ELF-1 (cell line): ENCODE measurements around the gene MYBPHL.

Experiments used
- DNase-seq: peaks from one replicate; pipeline ENCODE4 v3.0.0-alpha.2; 2016; ENCODE audit warnings: low read depth, low spot score

Gene MYBPHL, protein sequence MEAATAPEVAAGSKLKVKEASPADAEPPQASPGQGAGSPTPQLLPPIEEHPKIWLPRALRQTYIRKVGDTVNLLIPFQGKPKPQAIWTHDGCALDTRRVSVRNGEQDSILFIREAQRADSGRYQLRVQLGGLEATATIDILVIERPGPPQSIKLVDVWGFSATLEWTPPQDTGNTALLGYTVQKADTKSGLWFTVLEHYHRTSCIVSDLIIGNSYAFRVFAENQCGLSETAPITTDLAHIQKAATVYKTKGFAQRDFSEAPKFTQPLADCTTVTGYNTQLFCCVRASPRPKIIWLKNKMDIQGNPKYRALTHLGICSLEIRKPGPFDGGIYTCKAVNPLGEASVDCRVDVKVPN

DNA sequence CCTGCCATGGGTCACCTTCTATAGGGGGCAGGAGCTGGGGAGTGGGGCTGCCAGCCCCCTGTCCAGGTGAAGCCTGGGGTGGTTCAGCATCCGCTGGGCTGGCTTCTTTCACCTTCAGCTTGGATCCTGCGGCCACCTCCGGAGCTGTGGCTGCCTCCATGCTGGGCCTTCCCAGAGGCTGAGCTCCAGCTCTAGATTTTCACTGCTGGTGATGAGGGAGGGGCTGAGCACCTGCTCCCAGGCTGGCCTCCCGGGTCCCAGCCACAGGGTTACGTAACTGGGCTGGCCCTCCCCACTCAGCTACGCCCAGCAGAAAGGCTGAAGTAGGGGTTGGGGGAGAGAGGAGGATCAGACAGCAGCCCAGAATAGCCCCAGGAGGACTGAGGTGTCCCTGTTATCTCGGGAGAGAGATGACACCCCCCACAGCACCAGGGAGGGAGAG, at the start of gene MYBPHL:
Gene MYBPHL, minus strand, starts transcription at position 180 of the 442 bp plus-strand sequence. Its CDS starts 20 bp downstream, at position 160.
- no peak for DNase-seq

DNA sequence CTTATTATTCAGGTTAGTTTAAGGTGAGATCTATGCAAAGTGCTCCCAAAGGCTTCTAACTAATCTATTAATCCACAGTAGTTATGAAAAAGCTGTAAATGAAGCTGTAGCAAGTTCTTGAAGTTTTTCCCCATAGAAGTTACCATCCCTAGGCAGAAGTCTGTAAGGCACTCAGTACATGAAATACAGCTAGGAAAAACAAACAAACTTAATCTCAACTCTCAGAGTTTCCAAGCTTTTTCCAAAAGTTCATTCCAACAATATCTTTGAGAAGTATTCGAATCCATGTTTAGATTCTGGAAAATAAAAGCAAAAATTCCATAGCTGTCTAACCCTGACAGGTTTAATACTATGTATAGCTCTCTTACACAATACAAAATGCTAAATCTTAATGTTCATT, 49.7 kb upstream of the MYBPHL start:
- no peak for DNase-seq

DNA sequence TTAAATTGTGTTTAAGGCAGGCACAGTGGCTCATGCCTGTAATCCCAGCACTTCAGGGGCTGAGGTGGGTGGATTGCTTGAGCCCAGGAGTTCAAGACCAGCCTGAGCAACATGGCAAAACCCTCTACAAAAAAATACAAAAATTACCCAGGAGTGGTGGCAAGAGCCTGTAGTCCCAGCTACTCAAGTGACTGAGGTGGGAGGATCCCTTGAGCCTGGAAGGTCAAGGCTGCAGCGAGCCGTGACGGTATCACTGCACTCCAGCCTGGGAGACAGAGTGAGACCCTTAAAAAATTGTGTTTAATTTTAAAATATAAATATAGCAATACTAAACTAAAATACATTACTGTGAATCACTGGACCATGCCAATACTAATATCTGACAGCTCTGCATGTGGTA, 48.1 kb upstream of the MYBPHL start:
- no peak for DNase-seq

DNA sequence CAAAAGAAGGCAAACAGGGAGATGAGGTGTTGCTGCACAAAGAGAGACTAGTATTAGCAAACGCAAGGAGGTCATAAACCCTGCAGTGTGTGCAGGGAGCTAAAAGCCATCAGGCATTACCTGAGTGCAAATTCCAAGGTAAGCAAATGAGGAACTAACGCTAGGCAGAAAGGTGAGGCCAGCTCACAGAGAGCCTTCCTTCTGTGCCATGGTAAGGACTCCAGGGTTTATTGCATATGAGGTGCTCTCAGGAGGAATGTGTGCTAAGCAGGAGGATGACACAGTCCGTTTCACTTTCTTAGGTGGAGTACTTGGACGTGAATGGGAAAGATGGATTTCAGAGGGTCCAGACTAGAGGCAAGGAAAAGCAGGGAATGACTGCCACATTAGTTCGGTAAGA, 44.6 kb upstream of the MYBPHL start:
- DNase-seq = no peak

DNA sequence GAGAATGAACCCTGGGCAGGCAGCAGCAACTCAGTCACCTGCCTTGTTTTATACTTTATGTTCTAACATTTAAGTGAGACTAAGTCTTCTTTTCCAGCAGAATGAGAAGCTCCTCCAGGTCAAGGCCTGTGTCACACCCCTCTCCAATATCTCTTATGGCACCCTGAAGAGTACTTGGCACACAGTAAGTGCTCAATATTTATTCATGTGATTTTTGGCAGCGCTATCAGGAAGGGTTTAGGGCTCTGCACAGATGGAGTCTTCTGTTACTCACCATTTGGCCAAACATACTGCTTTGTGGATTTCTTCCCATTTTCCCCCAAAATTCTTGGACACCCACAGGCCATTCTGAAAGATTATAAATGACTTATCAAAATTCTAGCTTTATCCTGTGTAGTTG, 43.8 kb upstream of the MYBPHL start:
- DNase-seq = no peak

DNA sequence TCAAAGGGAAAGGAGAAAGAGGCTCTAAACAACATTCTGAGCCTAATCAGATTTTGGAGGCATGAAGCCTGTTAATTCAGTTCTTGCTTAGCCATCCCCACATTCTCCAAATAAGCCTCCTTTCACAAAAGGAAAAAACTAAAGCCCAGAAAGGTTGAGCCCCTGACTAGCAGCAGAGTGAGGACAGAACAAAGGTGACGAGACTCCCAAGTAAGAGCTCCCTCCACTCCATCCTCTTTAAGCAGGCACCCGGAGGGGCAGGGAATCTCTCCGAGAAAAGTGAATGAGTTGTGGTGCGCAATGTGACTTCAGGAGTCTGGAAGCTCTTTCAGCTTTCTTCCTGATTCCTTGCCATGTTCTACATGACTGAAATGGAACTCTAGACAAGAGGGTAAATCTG, 43.4 kb upstream of the MYBPHL start:
- no peak for DNase-seq

DNA sequence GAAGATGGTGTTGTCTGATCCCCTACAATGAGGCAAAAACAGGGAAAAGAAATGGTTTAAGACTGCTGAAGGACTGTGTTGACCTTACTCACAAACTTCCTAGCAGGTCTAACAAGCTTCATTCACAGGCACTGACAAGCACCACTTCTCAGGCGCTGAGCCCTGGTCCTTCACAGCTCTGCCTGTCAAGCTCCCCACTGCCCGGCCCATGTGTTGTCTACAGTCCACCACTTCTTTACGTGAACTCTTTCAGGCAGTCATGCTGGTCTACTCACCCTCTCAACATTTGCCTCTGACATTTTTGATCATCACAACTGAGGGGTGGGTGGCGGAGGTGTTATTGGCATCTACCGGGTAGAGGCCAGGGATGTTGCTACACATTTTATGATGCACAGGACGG, 40.7 kb upstream of the MYBPHL start:
- DNase-seq = no peak

DNA sequence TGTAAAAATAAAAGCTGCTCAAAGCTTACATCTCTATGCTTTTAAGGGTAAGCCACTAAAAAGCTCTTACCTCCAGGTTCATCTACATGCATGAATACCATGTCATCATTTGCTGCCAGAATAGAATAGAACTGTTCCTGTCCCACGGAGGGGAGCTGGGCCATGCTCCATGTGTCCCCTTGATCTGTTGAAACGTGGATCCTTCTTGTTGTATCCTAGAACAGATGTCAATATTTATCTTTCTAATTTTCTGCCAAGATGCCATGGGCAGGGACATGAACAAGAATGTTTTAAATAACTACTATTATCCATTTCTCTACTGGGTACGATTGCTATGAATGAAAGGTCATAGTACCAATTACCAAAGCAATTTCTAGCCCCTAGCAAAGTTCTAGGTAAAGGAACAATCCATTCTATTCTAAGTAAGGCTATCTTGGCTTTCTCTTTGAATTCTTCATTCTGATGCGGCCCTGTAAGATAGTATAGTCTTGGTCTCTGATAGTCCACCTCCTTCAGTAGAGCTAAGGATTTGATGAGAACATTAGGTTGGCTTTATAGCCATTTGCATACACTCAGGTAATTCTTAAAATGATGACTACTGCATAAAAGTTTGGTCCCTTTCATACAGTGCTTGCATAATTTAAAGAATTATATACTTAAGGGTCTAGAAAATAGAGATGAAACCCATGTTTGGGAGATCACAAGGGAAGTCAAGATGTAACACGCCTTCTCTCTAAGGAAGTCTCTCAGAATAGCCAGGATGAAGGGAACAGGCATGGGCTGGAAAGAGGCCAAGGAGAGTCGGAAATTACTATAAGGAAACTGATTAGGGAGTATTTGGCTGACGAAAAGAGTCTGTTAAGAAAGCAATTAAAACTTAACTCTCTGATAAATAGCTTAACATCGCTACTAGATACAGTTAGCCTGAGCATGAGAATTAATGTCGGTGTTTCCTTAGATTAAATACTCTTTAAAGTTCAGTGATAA, 35.4 kb upstream of the MYBPHL start:
- no peak for DNase-seq

DNA sequence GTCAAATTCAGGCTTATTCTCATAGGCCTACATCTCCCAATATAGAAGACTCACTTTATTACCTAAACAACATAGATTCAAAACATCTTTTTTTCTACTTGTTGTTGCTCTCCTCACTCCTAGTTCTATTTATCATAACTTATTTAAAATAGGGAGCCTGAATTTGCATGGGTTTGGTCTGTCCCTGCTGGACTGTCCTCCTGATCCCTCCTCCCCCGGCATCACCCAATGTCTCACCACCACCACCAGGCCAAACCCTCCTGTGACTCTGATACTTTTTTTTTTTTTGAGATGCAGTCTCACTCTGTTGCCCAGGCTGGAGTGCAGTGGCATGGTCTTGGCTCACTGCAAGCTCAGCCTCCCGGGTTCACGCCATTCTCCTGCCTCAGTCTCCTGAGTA, 31.8 kb upstream of the MYBPHL start:
- DNase-seq = no peak

DNA sequence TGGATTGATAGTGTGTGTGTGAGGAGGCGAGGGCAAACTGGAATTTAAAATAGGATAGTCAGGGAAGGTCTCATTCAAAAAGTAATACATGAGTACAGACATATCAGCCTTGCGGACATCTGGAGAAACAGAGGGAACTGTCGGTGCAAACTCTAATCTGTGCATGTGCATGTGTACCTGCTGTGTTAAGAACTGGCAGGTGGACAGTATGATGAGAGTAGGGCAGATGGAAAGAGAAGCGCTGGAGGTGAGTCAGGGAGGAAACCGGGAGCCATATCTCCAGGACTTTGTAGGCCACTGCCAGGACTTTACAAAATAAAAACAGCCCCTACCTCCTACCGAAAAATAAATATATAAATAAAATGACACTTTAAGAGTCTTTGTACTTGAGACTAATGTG, 31.3 kb upstream of the MYBPHL start:
- DNase-seq = no peak

DNA sequence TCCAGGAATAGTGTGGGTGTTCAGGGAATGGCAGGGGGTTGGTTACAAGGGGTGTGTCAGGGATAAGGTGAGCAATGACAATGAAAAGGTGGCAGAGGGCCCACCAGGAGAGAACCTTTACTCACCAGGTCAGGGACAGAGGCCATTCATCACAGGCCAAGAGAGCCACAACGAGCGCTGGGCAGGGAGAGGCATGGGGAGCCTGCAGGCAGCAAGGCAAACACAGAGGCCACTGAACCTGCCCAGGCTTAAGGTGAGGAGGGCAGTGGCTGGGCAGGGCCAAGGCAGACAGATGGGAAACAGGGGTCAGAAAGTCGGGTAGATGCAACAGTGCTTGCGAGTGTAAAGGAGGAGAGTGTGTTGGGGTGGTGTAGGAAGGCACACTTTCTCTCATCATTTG, 28.3 kb upstream of the MYBPHL start:
- no peak for DNase-seq

DNA sequence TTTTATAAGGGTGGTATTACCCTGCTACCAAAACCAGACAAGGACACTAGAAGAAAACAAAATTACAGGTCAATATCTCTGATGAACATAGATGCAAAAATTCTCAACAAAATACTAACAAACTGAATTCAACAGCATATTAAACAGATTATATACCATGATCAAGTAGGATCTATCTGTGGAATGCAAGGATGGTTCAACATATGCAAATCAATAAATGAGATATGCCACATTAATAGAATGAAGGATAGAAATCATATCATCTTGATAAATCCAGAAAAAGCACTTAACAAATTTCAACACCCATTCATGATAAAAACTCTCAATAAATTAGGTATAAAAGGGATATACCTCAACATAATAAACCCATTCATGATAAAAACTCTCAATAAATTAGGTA, 24.3 kb upstream of the MYBPHL start:
- DNase-seq = no peak

DNA sequence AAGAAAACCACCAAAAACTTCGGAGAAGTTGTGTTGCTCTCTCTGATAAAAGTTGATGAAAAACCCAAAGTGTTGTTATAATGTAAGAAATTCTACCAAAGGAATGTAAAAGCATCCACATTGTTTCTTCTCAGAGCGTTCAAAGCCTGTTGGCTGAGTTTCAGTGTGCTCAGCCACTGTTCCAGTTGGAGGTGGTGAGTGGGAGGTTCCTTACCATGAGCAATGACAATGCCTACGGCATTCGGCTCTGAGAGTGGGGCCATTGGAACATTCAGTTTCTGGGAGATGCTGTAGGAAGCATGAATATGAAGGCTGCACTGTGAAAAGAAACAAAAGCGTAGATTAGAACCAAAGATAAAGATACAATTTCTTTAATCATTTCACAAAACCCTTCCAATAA, 20.5 kb upstream of the MYBPHL start:
- DNase-seq = no peak

DNA sequence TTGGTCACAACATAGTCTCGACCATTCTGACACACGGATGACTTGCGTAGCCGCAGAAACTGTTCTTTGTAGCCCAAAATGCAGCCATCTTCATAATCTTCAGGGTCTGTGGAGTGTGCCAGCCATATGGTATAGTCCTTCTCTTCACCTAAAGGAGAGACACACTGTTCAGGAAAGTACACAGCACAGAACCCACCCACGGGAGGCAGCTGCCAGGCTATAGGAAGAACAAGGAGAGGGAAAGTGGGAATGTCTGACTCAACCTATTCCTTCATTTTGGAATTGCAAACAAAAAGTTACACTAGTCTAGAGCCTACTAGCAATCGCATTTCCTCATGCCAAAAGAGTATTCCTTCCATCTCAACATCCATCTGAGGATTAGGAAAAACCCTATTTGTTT, 16.2 kb upstream of the MYBPHL start:
- DNase-seq = no peak

DNA sequence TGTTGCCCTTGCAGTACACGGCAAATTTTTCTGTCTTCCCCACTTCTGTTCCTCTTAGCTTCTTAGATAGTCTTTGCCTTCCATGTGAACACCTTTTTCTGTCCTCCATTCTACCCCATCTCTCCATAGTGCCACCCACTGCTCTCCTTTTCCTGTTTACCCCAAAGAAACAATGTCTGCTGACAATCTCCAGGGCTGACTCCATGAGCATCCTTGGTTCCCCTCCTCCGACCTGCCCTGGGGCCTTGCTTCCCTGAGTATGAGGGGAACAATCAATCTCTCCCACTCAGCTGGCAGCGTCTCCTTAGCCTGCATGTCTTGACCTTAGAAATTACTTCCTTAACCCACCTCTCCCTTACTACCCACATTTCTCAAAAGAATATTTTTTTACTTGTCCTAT, 12.3 kb upstream of the MYBPHL start:
- peak; percentile 58 for DNase-seq

DNA sequence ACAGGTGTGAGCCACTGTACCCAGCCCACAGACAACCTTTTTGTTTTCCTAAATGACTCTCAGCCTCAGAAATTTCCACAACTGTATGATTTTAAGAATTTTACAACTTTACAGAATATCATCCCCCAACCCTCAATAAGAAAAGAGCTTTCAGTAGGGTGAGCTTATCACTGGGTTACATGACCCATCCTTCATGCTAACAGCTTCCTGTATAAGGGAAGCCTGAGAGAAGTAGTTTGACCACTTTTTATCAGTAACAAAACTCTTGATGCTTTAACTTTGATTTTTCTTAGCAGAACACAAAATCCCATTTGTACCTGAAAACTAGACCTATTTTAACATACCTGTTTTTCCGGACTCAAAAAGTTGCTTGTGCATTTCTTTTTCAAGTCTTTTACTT, 9.7 kb upstream of the MYBPHL start:
- no peak for DNase-seq

DNA sequence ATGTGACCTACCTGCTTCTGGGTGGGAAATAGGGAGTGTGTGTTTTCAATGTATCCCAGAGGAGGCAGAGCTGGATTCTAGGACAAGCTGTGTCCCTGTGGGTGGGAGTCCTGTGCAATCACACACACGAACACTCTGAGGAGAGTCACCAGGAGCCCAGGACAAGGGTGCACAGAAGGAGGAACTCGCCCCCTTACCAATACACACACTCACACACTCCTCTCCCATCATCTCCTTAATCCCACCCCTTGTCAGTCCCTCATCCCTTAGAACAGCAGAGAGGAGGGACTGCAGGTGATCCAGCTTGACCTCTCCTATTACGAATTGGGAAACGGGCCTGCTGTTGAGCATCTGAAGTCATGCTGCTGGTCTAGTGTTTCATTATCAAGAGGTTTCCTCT, 8.5 kb upstream of the MYBPHL start:
- no peak for DNase-seq

DNA sequence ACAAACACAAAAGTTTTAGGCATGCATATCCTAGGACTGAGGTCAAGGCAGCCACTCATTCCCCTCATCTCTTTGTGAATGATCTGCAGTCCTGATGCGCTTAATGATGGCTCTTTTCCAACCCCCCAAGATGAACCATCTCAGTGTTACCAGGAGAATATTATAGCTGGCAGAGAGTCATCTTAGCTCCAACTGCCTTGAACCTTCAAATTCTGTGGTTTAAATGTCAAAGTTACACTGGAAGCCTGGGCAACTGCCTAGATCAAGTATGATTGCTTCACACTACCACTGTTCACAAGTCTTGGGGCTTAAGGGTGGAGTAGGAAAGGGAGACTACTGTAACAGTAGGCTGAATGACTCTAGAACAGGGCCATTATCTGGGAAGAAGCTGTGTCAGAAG, 8.0 kb upstream of the MYBPHL start:
- no peak for DNase-seq

DNA sequence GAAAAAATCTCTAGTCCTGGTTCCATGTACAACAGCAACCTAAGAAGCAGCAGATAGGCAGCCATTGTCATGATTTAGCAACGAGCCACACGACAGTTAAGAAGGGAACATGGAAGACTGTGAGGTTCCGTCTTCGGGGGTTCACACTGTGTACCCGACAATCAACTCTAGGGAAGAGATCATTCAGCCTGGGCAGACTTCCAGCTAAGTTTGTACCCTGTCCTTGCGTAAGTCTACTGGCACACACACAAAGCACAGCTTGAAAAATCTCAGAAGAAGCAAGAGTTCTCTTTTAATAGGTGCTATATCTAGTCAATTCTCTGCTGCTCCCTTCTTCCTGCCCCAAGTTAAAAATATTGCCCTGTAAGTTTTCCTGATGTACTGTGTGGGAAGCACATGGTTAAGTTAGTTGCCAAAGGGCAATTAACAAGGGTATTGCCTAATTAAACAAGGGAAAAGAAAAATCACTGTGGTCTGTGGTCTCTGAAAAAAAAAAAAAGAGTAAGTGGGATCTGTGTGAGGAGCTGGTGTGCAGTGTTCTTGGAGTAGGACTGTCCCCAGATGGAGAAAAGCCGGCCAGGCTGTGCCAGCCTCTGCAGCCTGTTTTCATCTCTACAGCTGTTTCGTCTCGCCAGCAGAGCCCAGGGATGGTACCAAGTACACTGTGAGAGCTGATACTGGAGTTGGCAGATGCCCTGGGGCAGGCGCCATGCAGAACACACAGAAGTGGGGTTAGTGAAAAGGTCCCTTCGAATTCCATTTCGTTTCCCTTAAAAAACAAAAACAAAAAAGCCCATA, 6.4 kb upstream of the MYBPHL start:
- DNase-seq = no peak

DNA sequence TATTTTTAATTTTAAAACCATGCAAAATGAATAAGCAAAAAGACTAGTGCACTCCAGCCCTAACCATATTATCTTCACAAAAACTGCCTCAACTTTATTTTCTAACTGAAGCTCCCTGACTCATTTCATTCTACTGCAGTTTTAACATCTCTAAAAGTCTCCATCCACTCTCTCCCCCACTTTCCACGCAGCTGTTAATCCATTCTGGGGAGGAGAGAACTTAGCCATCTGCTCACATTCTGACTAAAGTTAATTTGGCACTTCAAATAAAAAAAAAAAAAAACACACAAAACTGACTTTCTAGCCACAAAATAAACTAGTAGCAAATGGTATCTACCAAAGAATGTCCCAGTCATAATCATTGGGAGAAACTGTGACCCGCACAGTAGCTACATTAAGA, 5.4 kb upstream of the MYBPHL start:
- no peak for DNase-seq

DNA sequence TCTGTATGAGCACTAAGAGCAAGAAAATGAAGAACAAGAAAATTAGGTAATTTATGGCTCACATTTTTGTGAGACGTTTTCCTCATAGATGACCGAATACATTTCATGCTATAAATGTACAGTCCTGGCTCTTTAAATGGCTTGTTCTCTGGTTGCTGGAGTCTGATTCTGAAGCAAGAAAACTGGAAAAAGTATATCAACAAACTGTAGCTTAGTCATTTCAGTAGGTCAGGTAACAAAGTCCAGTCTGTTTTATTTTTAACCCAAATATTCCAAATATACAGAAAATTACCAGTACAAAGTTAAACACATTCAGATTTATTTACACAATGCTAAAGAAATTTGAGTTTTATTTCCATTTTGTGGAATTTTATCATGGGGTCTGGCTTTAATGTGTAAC, 2.5 kb upstream of the MYBPHL start:
- DNase-seq = no peak
